Measurements from ENCODE around the gene KMT5B.

- no peak for TF ChIP-seq TCF7L2 (IDR thresholded peaks at IDR 0.05; ENCODE audit: borderline replicate concordance, extremely low read depth, insufficient read depth, insufficient read length)
- TF ChIP-seq REST (IDR thresholded peaks at IDR 0.05; ENCODE audit: low read depth) = no peak
- no peak for TF ChIP-seq YY1 (IDR thresholded peaks at IDR 0.05; ENCODE audit: extremely low read depth, insufficient replicate concordance, low read depth, low read length)
- no peak for TF ChIP-seq CTCF (IDR thresholded peaks at IDR 0.05 in 2 of 3, conservative IDR thresholded peaks at IDR 0.05 in 1 of 3; ENCODE audit: borderline replicate concordance in 1 of 3, insufficient read depth in 1 of 3, low read depth in 2 of 3, low read length in 2 of 3)
- TF ChIP-seq POLR2A (IDR thresholded peaks at IDR 0.05; ENCODE audit: borderline replicate concordance, extremely low read depth, insufficient read depth, insufficient read length) = no peak
- no peak for TF ChIP-seq EZH2 (IDR thresholded peaks at IDR 0.05)
- TF ChIP-seq JUND (IDR thresholded peaks at IDR 0.05) = no peak
Observed at GRCh38 chr11:68215087-68215445, 2.0 kb upstream of the KMT5B start.

All from HCT116 (cell line).